Measurements from ENCODE around the gene SMIM41.
"Not testable (repeated sequence)": the region's sequence is repeated elsewhere in the genome, so short reads cannot be mapped to it uniquely, and the experiment has no call there.

SMIM41 gene

GRCh38 chr12:52085682-52086180 lies 6.2 kb downstream of the SMIM41 start:
- DNase-seq = no peak

DNA sequence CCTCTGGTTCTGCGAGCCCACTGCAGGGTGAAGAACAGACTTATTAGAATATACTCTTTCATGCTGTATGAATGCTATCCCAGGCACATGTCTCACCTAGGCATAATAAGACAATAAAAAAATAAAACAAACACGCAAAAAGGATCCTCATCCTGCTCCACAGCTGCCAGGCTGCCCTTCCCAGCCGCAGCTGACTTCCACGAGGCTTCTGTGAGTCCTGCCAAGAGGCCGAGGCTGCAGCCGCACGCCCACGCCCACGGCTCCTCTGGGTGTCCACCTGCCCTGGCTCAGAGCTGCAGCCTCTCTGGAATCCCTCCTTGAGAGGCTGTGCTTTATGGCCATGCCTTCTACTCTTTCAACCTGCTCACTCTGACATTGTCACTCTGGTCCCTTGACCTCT lies 6.9 kb downstream of the SMIM41 start:
- DNase-seq = no peak

- DNase-seq = no peak
These were observed 7.7 kb downstream of the SMIM41 start for GRCh38 chr12:52086944-52087835.

DNA sequence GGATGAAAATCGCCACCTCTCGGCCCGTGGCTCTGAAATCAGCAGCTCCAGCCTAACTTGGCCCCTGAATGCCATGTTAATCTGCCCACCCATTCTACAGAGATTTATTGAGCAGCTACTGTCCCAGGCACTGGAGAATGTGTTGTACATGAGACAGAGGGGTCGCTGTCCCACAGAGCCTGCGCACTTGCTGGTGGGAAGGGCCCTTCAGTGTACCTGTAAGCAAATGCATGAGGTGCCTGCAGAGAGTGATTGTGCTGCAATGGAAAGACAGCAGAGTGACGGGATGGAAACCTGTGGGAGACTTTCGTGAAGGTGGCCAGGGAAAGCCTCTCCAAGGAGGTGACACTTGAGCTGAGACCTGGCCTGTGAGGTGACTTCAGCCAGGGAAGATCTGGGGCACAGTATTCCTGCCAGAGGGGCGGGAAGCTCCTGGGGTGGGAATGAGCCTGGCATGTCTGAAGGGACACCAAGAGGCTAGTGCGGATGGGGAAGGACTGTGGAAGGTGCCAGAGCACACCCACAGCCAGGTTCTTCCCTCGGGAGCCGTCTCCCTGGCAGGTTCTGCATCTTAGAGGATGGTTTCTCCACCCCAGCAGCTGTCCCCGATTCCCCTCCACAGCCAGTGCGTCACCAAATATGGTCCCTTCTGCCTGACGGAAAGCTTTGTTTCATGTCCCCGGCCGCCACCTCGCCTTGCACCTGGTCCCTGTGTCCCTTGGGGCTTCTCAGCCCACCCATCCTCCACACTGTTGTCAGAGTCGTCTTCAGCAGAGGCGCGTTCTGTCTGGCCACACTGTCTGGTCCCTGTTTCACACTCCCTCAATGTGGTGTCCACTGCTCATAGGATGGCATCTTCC lies 8.7 kb downstream of the SMIM41 start:
- no peak for DNase-seq

DNA sequence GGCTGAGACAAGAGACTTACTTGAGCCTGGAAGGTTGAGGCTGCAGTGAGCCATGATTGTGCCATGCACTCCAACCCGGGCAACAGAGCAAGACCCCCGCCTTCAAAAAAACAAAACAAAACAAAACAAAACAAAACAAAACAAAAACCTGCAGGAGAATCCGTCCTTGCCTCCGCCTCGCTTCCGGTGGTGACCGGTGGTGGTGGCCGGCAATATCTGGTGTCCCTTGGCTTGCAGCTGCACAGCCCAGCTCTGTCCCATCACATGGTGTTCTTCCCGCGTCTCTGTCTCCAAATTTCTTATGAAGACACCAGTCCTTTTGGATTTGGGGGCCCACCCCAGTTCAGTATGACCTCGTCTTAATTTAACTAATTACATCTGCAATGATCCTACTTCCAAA lies 10.0 kb downstream of the SMIM41 start:
- no peak for DNase-seq

GRCh38 chr12:52090291-52090690 lies 10.8 kb downstream of the SMIM41 start:
- DNase-seq = no peak

GRCh38 chr12:52091061-52091460 lies 11.6 kb downstream of the SMIM41 start:
- DNase-seq = no peak

- DNase-seq = no peak
These were observed 12.4 kb downstream of the SMIM41 start for GRCh38 chr12:52091869-52092268.

- no peak for DNase-seq
These were observed 13.8 kb downstream of the SMIM41 start for GRCh38 chr12:52093346-52093745.

GRCh38 chr12:52096332-52097044 lies 17.0 kb downstream of the SMIM41 start:
- DNase-seq = no peak

DNA sequence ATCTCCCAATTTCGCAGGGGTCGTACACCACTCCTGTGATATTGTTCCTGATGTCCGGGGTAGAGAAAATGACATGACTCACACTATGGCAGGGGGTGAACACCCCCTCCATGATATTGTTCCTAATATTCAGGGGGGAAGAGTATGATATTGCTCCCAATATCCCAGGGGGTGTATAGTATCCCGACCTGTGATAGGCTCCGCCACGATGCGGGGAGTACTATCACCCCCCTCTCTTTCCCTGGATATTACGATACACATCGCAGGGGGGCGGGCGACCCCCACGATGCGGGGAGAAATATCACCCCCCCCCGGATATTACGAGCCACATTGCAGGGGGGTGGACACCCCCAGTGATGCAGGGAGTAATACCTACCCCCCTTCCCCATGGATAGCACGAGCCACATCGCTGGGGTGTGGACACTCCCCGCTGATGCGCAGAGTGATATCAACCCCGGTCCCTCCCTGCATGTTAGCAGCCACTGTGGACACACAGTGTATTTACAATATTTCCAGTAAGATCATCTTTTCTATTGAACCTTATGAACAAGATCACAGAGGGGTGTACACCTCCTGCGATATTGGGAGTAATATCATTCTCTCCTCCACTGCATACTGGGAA lies 17.7 kb downstream of the SMIM41 start:
- DNase-seq = no peak

DNA sequence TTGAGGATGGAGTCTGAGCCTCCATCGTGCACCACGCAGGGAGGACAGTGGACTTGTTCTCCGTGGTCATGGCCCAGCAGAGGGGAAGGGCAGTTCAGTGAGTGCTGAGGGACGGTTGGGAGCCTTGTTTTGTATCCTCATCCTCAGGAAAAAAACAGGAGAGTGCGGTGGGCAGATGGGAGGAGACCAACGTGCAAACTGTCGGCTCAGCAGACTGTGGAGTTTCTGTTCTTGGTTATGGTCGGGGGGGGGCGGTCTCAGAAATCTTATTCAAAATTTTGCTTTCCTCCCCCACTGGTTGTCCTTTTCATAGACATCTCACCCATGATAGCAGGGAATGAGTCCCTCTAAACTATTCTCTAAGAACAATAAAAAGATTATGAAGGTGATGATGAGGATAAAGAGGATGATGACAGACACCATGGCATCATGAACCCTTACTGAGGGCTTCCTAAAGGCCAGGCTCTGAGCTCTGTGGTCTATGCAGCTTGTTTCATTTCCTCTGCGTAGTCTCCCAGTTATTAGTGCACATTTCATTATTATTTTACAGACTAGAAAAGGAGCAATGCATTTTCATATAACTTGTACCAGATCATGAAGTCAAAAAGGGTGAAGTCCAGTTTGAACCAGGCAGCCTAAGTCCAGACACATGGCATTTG lies 25.1 kb downstream of the SMIM41 start:
- not testable (repeated sequence) for DNase-seq

DNA sequence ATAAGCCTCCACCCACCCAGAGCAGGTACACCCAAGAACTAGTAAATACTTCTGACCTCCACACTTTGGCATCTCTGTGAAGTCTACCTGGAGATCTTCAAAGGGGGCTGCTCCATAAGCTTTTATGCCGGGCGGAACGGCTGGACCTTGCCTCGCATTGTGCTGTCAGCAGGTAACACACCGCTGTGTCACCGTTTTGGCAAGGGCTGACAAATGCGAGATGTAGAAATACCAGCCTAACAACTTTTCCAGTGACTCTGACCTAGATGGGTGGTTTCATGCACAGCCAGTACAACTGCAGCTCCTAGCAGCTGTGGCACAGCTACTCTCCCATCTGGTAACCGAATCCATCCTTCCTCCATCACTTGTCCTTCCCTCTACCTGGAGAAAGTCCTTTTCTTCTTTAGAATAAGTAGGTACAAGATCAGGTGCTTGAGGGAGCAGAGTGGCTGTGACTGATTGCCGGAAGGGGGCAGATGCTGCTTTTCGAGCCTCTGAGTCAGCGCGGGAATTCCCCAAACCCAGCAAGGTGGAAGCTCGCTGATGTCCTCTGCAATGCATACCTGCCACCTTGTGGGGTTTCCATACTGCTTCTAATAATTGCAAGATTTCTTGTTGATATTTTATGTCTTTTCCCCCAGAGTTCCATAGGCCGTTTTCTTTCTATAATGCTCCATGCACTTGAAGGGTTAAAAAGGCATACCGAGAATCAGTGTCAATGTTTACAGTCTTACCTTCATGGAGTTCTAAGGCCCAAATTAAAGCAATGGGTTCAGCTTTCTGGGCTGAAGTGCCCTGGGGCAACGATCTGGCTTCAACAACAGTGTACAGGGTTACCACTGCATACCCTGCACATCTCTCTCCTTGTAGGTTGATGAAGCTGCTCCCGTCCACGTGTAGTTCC lies 37.0 kb downstream of the SMIM41 start:
- not testable (repeated sequence) for DNase-seq

GRCh38 chr12:52117806-52118475 lies 38.4 kb downstream of the SMIM41 start:
- not testable (repeated sequence) for DNase-seq

GRCh38 chr12:52119398-52120254 lies 40.1 kb downstream of the SMIM41 start:
- DNase-seq = no peak

DNA sequence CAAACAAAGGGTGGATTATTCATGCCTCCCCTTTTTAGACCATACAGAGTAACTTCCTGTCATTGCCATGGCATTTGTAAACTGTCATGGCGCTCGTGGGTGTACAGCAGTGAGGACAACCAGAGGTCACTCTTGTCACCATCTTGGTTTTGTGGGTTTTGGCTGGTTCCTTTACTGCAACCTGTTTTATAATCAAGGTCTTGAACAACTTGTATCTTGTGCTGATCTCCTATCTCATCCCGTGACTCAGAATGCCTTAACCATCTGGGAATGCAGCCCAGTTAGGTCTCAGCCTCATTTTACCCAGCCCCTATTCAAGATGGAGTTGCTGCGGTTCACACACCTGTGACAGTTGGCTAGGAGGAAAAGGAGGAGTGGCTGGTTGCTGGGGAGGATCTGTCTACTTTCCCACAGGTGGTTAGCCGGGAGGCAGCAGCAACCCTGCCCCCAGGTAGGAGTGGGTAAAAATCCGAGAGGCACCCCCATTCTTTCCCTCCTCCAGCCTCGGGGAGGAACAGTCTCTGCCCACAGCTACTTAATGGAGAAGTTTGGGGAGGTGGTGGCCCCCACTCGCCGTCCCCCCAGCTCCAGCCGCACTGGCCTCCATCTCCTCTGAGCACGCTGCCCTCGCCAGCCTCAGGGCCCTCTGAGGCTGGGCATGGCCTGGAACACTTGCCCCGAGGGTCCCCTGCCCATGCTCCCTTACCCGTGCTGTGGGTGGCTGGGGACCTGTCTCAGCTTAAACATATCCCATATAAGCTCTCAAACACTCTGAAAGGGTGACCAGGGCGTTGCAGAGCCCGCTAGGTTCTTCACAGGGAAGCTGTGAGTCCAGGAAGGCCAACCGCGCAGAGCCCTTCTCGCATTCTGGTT lies 41.7 kb downstream of the SMIM41 start:
- no peak for DNase-seq

DNA sequence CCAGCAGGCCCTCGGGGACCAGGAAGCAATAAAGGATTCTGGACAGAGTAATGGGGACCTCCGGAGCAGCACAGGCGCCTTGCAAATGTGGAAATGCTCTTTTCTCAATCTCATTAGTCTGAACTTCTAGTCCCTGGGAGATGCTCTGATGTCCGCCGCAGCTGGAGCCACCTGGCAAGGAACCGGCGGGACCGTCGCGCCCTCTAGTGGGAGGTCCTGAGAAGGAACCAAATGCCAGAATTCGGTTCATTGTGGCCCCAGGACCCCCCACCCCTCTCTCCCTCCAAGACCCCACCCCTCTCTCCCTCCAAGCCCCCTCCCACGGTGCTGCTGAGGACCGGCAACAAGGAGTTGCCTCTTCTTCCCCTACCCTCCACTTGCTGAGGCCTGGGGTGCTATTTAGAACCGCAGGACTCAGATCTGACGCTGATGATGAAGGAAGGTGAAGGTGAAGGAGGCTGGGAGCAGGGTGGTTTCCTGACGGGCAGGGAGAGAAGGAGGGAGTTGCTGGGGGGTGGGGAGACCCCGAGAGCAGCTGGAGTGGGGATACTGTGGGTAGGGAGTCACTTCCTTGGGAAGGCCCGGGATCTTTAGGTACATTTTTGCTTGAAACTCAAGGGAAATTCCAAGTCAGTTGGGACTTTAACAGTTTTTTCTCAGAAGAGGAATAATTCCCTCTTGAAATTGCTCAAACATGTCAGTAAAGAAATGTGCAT lies 42.5 kb downstream of the SMIM41 start:
- DNase-seq = no peak

DNA sequence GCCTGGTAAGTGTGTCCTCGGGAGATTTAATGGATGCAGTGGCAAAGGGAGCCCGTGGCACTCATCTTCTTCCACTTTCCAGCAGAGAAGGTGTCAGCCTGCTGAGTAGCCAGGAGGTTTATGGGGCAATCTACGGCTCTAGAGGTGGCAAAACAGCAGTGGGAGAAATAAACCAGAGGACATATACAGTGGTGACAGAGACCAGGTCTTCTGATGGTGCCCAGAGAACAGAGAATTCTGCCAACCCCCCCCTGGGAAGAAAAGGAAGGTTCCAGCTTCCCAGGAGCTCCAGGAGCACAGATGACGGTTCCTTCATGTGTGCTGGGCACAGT lies 43.0 kb downstream of the SMIM41 start:
- DNase-seq = no peak

All from DMS 273 treated with DMSO at 0.1 percent for 48 hours (cell line).